Breast epithelium (tissue), 3 donors: ENCODE data around the gene RAX.

Source experiments
- POLR2AphosphoS5 ChIP-seq, 3 donors: sonication (generic); formaldehyde crosslinking; IDR thresholded peaks; one replicate each; pipeline ENCODE4 v1.6.1; 2017; ENCODE audit warnings: antibody characterized with exemption in 3 of 3
- TF ChIP-seq, protein P1 (sequence below), 3 donors: fragments of 450-650 bp; IDR thresholded peaks; one replicate each; pipeline ENCODE4 v1.5.1; 2016 to 2017; ENCODE audit warnings: antibody characterized with exemption in 3 of 3, mild to moderate bottlenecking in 3 of 3, moderate library complexity in 3 of 3

DNA sequence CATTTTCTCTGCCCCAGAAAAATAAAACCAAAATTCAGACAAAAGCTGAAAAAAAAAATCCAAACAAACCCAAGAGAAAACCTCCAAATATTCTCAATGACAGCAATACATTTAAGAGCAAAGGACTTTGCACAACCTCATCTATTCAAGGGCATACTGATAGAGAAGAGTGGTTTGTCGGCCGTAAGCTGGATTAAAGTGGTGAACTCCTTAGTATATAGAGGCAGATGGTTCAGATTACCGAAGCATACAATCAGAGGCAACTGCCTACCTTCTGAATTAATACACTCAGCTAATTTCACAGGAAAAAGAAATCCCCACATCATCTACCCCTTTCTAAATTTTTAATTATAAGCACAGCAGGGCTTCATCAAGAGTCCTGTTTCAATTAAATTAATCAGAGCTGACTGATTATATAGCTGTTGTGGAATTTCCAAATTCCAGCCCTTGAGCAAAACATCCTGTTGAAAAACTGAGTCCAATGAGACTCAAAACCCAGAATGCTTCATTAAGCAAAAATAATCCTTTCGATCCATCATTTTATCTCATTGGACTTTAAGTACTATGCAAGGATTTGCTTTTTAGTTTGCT lies 45.3 kb upstream of the RAX start, which contains the start of gene CPLX4:
- TF ChIP-seq, protein P1, sequence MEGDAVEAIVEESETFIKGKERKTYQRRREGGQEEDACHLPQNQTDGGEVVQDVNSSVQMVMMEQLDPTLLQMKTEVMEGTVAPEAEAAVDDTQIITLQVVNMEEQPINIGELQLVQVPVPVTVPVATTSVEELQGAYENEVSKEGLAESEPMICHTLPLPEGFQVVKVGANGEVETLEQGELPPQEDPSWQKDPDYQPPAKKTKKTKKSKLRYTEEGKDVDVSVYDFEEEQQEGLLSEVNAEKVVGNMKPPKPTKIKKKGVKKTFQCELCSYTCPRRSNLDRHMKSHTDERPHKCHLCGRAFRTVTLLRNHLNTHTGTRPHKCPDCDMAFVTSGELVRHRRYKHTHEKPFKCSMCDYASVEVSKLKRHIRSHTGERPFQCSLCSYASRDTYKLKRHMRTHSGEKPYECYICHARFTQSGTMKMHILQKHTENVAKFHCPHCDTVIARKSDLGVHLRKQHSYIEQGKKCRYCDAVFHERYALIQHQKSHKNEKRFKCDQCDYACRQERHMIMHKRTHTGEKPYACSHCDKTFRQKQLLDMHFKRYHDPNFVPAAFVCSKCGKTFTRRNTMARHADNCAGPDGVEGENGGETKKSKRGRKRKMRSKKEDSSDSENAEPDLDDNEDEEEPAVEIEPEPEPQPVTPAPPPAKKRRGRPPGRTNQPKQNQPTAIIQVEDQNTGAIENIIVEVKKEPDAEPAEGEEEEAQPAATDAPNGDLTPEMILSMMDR (IDR thresholded peaks at IDR 0.05), result no peak
- no peak for TF ChIP-seq POLR2AphosphoS5 (IDR thresholded peaks at IDR 0.05)
